ELR (cell line): ENCODE data around the gene SLC24A4.

Experiments used
- DNase-seq: peaks from one replicate; pipeline ENCODE4 v3.0.0-alpha.2; 2015; ENCODE audit warnings: low read depth

Gene SLC24A4

GRCh38 chr14:92316937-92317336 is 6.0 kb upstream of the SLC24A4 start:
- no peak for DNase-seq

GRCh38 chr14:92317511-92317910 is 5.5 kb upstream of the SLC24A4 start:
- DNase-seq = peak; percentile 38

GRCh38 chr14:92321701-92322100 is 1.3 kb upstream of the SLC24A4 start:
- no peak for DNase-seq

- no peak for DNase-seq
Measured at GRCh38 chr14:92322516-92322915, 449 bp upstream of the SLC24A4 start.

- DNase-seq = no peak
Measured at GRCh38 chr14:92323916-92324818, 1.2 kb downstream of the SLC24A4 start.

GRCh38 chr14:92325835-92326234 is 2.9 kb downstream of the SLC24A4 start:
- peak; percentile 23 for DNase-seq

- DNase-seq = no peak
Measured at GRCh38 chr14:92328664-92329255, 5.8 kb downstream of the SLC24A4 start.

GRCh38 chr14:92334050-92334449 is 11.1 kb downstream of the SLC24A4 start:
- no peak for DNase-seq

GRCh38 chr14:92336363-92336762 is 13.4 kb downstream of the SLC24A4 start:
- DNase-seq = no peak

- no peak for DNase-seq
Measured at GRCh38 chr14:92339426-92339825, 16.5 kb downstream of the SLC24A4 start.

GRCh38 chr14:92340071-92340470 is 17.1 kb downstream of the SLC24A4 start:
- no peak for DNase-seq

GRCh38 chr14:92340931-92341330 is 18.0 kb downstream of the SLC24A4 start:
- no peak for DNase-seq

GRCh38 chr14:92341791-92342190 is 18.8 kb downstream of the SLC24A4 start:
- DNase-seq = no peak

- DNase-seq = no peak
Measured at GRCh38 chr14:92348154-92348553, 25.2 kb downstream of the SLC24A4 start.

GRCh38 chr14:92351750-92352149 is 28.8 kb downstream of the SLC24A4 start:
- no peak for DNase-seq

GRCh38 chr14:92352158-92352985 is 29.4 kb downstream of the SLC24A4 start:
- peak; percentile 49 for DNase-seq

GRCh38 chr14:92353447-92353846 is 30.5 kb downstream of the SLC24A4 start:
- DNase-seq = no peak

- no peak for DNase-seq
Measured at GRCh38 chr14:92356677-92357076, 33.7 kb downstream of the SLC24A4 start.

GRCh38 chr14:92360651-92361370 is 37.8 kb downstream of the SLC24A4 start:
- no peak for DNase-seq

GRCh38 chr14:92362781-92363235 is 39.8 kb downstream of the SLC24A4 start:
- peak; percentile 44 for DNase-seq

GRCh38 chr14:92366237-92366636 is 43.3 kb downstream of the SLC24A4 start:
- DNase-seq = no peak

- no peak for DNase-seq
Measured at GRCh38 chr14:92368001-92368400, 45.0 kb downstream of the SLC24A4 start.
